OCI-LY1 (cell line): ENCODE data around the gene RNF8.
A peak's percentile ranks its signal among the peaks of the same experiment; 100 is the strongest.

Experiments
- H2AFZ ChIP-seq: fragments of 200-600 bp; sonication (generic), shearing (Covaris generic); 2 replicates; pipeline ENCODE4 v1.6.0; 2014; ENCODE audit warnings: antibody characterized with exemption, mild to moderate bottlenecking, low read length
- H3F3A ChIP-seq: fragments of 200-600 bp; sonication (generic), shearing (Covaris generic); 2 replicates; pipeline ENCODE4 v1.6.0; 2014; ENCODE audit warnings: mild to moderate bottlenecking, antibody characterized with exemption, low read length, moderate library complexity; ENCODE audit not compliant: insufficient read depth
- H3K27ac ChIP-seq: fragments of 200-600 bp; sonication (generic); 2 replicates; pipeline ENCODE4 v1.5.1; 2014; ENCODE audit warnings: low read length, mixed run types, mild to moderate bottlenecking, low read depth; ENCODE audit not compliant: poor library complexity, severe bottlenecking
- H3K27me3 ChIP-seq: fragments of 200-600 bp; sonication (generic); 2 replicates; pipeline ENCODE4 v1.6.0; 2014; ENCODE audit warnings: antibody characterized with exemption, mild to moderate bottlenecking, low read length, moderate library complexity; ENCODE audit not compliant: insufficient read depth
- H3K36me3 ChIP-seq: fragments of 200-600 bp; sonication (generic); 2 replicates; pipeline ENCODE4 v1.6.1; 2014; ENCODE audit warnings: mild to moderate bottlenecking, antibody characterized with exemption, low read length, moderate library complexity, mixed read lengths; ENCODE audit not compliant: insufficient read depth
- H3K4me1 ChIP-seq: fragments of 200-600 bp; sonication (generic); 2 replicates; pipeline ENCODE4 v1.5.1; 2014; ENCODE audit warnings: mild to moderate bottlenecking, low read length, moderate library complexity; ENCODE audit not compliant: insufficient read depth, severe bottlenecking
- H3K4me2 ChIP-seq: fragments of 200-600 bp; sonication (generic), shearing (Covaris generic); 2 replicates; pipeline ENCODE4 v1.6.1; 2014; ENCODE audit warnings: low read length
- H3K4me3 ChIP-seq: fragments of 200-600 bp; sonication (generic); 2 replicates; pipeline ENCODE4 v1.5.1; 2014; ENCODE audit warnings: low read length, low read depth, mild to moderate bottlenecking, mixed read lengths; ENCODE audit not compliant: poor library complexity, severe bottlenecking
- H3K79me2 ChIP-seq: fragments of 200-600 bp; shearing (Covaris generic); 2 replicates; pipeline ENCODE4 v1.6.1; 2016; ENCODE audit warnings: mixed run types, low read length, mixed read lengths; ENCODE audit not compliant: insufficient read depth
- H3K9ac ChIP-seq: fragments of 200-600 bp; sonication (generic), shearing (Covaris generic); 2 replicates; pipeline ENCODE4 v1.6.1; 2014; ENCODE audit warnings: mild to moderate bottlenecking, low read length, mixed read lengths
- H3K9me2 ChIP-seq: fragments of 200-600 bp; sonication (generic), shearing (Covaris generic); 2 replicates; pipeline ENCODE4 v1.6.1; 2014; ENCODE audit warnings: low read depth, mild to moderate bottlenecking, low read length, mixed read lengths
- H3K9me3 ChIP-seq: fragments of 200-600 bp; shearing (Covaris generic); 2 replicates; pipeline ENCODE4 v1.6.1; 2014; ENCODE audit warnings: low read length, mixed read lengths
- H4K20me1 ChIP-seq: fragments of 200-600 bp; sonication (generic), shearing (Covaris generic); 2 replicates; pipeline ENCODE4 v1.6.0; 2016; ENCODE audit warnings: mild to moderate bottlenecking, low read length; ENCODE audit not compliant: insufficient read depth
- CTCF ChIP-seq: fragments of 200-600 bp; sonication (generic), shearing (Covaris generic); IDR thresholded peaks from 2 replicates; pipeline ENCODE4 v1.5.1; 2017; ENCODE audit warnings: mild to moderate bottlenecking, antibody characterized with exemption, low read length, moderate library complexity, mixed read lengths
- EZH2 ChIP-seq: fragments of 200-600 bp; sonication (generic), shearing (Covaris generic); IDR thresholded peaks from 2 replicates; pipeline ENCODE4 v1.8.0; 2017; ENCODE audit warnings: borderline replicate concordance, mixed run types, mild to moderate bottlenecking, antibody characterized with exemption, low read length, moderate library complexity, mixed read lengths

Gene RNF8, protein sequence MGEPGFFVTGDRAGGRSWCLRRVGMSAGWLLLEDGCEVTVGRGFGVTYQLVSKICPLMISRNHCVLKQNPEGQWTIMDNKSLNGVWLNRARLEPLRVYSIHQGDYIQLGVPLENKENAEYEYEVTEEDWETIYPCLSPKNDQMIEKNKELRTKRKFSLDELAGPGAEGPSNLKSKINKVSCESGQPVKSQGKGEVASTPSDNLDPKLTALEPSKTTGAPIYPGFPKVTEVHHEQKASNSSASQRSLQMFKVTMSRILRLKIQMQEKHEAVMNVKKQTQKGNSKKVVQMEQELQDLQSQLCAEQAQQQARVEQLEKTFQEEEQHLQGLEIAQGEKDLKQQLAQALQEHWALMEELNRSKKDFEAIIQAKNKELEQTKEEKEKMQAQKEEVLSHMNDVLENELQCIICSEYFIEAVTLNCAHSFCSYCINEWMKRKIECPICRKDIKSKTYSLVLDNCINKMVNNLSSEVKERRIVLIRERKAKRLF

DNA sequence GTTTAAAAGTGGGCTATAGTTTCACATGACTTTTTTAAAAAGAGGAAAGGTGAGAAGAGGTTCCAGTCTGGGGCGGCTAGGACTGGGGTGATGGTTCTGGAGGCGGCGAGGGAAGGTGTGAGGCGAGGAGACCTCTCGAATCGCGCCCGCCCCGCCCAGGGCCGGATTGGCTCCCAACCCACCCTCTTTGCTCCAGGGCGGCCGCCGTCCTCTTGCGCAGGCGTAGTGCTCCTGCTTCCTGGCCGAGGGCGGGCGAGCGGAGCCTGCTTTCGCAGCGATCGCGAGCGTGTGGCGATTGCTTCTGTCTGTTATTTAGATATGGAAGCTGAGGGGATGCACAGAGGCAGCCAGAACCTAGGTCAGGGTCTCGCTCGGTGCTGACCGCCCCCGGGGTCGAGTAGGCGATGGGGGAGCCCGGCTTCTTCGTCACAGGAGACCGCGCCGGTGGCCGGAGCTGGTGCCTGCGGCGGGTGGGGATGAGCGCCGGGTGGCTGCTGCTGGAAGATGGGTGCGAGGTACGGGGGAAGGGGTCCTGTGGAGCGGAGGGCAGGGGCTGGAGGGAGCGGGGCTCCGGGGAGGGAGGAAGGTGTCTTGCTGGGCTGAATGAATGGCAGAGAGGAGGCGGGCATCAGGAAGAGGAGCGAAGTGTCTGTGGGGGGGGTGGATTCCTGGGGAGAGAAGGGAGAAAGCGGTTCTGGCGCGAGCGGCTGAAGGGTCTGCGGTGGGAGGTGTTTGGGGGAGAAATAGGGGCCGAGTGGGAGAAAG is at the start of gene RNF8:
Gene RNF8, plus strand, starts transcription at position 223 of the 765 bp plus-strand sequence. Its CDS starts 182 bp downstream, at position 405.
- H3K4me2 ChIP-seq: peak within 1 kb of the TSS; percentile 82
- peaks cover 23% of the 10 kb centered on the region for H3K4me1 ChIP-seq
- H4K20me1 ChIP-seq: no peaks in the 10 kb centered on the region
- H3K27me3 ChIP-seq: no peaks in the 10 kb centered on the region
- H3K27ac ChIP-seq: no peak within 1 kb of the TSS
- peak within 1 kb of the TSS; percentile 94 for H3K4me3 ChIP-seq
- H3K9ac ChIP-seq: peak within 1 kb of the TSS; percentile 83
- TF ChIP-seq CTCF: no peak
- TF ChIP-seq EZH2: no peak
- H2AFZ ChIP-seq: peak within 1 kb of the TSS; percentile 99
- H3K79me2 ChIP-seq: 0 out of 2 replicates have a peak, but pooled peaks cover 3% of the 10 kb centered on the region
- H3F3A ChIP-seq: no peaks in the 10 kb centered on the region
- no peaks in the 10 kb centered on the region for H3K36me3 ChIP-seq
- H3K9me3 ChIP-seq: no peaks in the 10 kb centered on the region
- H3K9me2 ChIP-seq: no peaks in the 10 kb centered on the region

GRCh38 chr6:37304766-37305165 is 49.0 kb upstream of the RNF8 start:
- Histone ChIP-seq H3K9me2 (no peaks in the 10 kb centered on the region), H3K9me3 (no peaks in the 10 kb centered on the region), H3K4me1 (peaks cover 12% of the 10 kb centered on the region), H3K4me2 (no peak overlapping the region), H4K20me1 (no peaks in the 10 kb centered on the region), H2AFZ (no peak overlapping the region), H3K36me3 (peaks cover 11% of the 10 kb centered on the region; the same call in 1 of the 2 replicates), H3K4me3 (no peak overlapping the region), H3K27me3 (no peaks in the 10 kb centered on the region), H3K9ac (no peak overlapping the region), H3F3A (no peaks in the 10 kb centered on the region), H3K79me2 (no peaks in the 10 kb centered on the region), H3K27ac (no peak overlapping the region)
- TF ChIP-seq CTCF (no peak), EZH2 (no peak)

DNA sequence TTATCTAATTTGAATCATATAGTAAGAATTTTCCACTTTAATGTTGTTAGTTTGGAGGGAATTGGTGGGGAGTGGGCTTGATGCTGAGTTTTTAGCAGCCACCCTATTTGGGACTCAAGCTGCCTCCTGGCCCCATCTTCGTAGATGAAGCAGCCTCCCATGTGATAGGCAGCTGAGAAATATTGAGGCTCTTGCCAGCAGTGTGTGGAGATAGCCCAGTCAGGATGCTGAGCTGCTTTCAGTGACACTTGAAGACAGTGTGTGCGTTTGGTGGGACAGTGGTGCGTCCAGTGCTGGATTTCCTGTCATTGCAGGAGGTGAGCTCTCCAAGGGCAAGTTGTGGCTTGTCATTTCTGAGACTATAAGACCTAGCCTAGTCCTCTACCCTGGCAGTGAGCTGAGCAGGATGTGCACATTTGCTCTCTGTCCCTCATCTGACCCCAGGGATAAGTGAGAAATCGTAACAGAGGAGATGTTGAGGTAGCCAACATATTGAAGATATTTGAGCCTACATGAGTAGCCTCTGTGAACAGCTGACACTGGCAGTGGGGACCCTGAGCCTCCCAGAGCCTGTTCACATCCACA is 47.9 kb upstream of the RNF8 start:
- H3K9ac ChIP-seq: no peak overlapping the region
- no peaks in the 10 kb centered on the region for H3K9me3 ChIP-seq
- H3F3A ChIP-seq: no peaks in the 10 kb centered on the region
- TF ChIP-seq CTCF: no peak
- no peak for TF ChIP-seq EZH2
- H3K27ac ChIP-seq: no peak overlapping the region
- no peak overlapping the region for H2AFZ ChIP-seq
- H3K27me3 ChIP-seq: no peaks in the 10 kb centered on the region
- H3K36me3 ChIP-seq: peaks cover 11% of the 10 kb centered on the region; the same call in 1 of the 2 replicates
- H3K4me1 ChIP-seq: peaks cover 12% of the 10 kb centered on the region
- no peak overlapping the region for H3K4me3 ChIP-seq
- no peaks in the 10 kb centered on the region for H4K20me1 ChIP-seq
- H3K9me2 ChIP-seq: no peaks in the 10 kb centered on the region
- no peaks in the 10 kb centered on the region for H3K79me2 ChIP-seq
- no peak overlapping the region for H3K4me2 ChIP-seq
